ENCODE results near the gene FN1. TPM values are rescaled to one million over a fixed set of nuclear protein-coding genes. Genes with fewer than 3 reads are reported as not detected.

FN1 gene
- total RNA-seq, 4 donors from 2014 or later = 272 to 709 (median 375) TPM

- Histone ChIP-seq H3K4me1 (peaks cover 0 to under 1% (median 0%) of the 10 kb centered on the region in 4 donors), H3K36me3 (peaks cover 0 to 86% (median 4%) of the 10 kb centered on the region in 3 donors), H3K4me3 (no peak overlapping the region), H3K9me3 (no peaks in the 10 kb centered on the region), H3K27ac (no peak overlapping the region), H3K27me3 (no peaks in the 10 kb centered on the region)
- no peak for DNase-seq (ENCODE audit: low spot score in 2 of 2)
- no peak for TF ChIP-seq CTCF (IDR thresholded peaks at IDR 0.05)
- TF ChIP-seq POLR2A (IDR thresholded peaks at IDR 0.05) = no peak
- TF ChIP-seq EP300 (IDR thresholded peaks at IDR 0.05) = no peak
- WGBS, 2 donors = 86 to 89% methylated on average over 11 of the region's 11 CpGs
These were observed 10.7 kb downstream of the FN1 start for GRCh38 chr2:215425021-215425782.

DNA sequence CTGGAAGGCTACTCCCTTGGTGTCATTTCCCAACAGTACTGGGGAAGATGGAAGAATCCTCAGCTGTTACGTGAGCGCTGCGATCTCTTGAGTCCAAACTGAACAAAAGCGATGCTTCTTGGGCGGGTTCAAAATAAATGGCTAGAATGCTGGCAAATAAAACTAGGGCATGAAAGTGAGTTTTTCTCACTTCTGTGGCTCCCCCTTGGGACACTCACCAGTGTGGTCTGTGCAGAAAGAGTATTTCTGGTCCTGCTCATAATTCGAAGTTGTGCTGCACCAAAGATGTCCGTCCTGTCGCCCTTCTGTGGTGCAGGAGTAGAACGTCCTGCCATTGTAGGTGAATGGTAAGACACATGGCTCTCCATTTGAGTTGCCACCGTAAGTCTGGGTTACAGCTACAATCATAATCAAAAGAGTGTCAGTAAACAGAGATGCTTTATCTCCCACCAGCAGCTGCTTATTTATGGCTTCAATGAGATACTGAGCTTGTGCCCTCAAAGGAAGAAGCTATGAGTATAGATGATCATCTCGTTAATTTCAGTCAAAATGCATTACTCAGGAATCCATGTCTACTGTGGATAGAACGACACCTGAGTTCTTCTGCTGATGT is 11.8 kb downstream of the FN1 start:
- peaks cover 0 to 95% (median 4%) of the 10 kb centered on the region in 3 donors for H3K36me3 ChIP-seq
- no peak for DNase-seq (ENCODE audit: low spot score in 2 of 2)
- H3K27me3 ChIP-seq = no peaks in the 10 kb centered on the region
- H3K9me3 ChIP-seq = no peaks in the 10 kb centered on the region
- no peak overlapping the region for H3K4me3 ChIP-seq
- no peak overlapping the region for H3K27ac ChIP-seq
- WGBS, 2 donors = 87 to 93% methylated on average over 12 of the region's 12 CpGs
- TF ChIP-seq EP300 (IDR thresholded peaks at IDR 0.05) = no peak
- no peak for TF ChIP-seq POLR2A (IDR thresholded peaks at IDR 0.05)
- TF ChIP-seq CTCF (IDR thresholded peaks at IDR 0.05) = no peak
- no peaks in the 10 kb centered on the region for H3K4me1 ChIP-seq

GRCh38 chr2:215423234-215423633 is 12.6 kb downstream of the FN1 start:
- WGBS, 2 donors = 44 to 52% methylated on average over 3 of the region's 3 CpGs
- TF ChIP-seq CTCF (IDR thresholded peaks at IDR 0.05) (no peak), EP300 (IDR thresholded peaks at IDR 0.05) (no peak), POLR2A (IDR thresholded peaks at IDR 0.05) (no peak)
- no peak for DNase-seq (ENCODE audit: low spot score in 2 of 2)
- peaks cover 0 to 95% (median 4%) of the 10 kb centered on the region in 3 donors for H3K36me3 ChIP-seq
- H3K27me3 ChIP-seq = no peaks in the 10 kb centered on the region
- H3K27ac ChIP-seq = no peak overlapping the region
- H3K9me3 ChIP-seq = no peaks in the 10 kb centered on the region
- no peak overlapping the region for H3K4me3 ChIP-seq
- no peaks in the 10 kb centered on the region for H3K4me1 ChIP-seq

GRCh38 chr2:215422676-215423075 is 13.2 kb downstream of the FN1 start:
- peaks cover 0 to 93% (median 0%) of the 10 kb centered on the region in 3 donors for H3K36me3 ChIP-seq
- H3K27ac ChIP-seq = no peak overlapping the region
- no peaks in the 10 kb centered on the region for H3K9me3 ChIP-seq
- H3K4me3 ChIP-seq = no peak overlapping the region
- WGBS, 2 donors = 94 to 96% methylated on average over 4 of the region's 4 CpGs
- TF ChIP-seq EP300 (IDR thresholded peaks at IDR 0.05) (no peak), CTCF (IDR thresholded peaks at IDR 0.05) (no peak), POLR2A (IDR thresholded peaks at IDR 0.05) (no peak)
- H3K27me3 ChIP-seq = no peaks in the 10 kb centered on the region
- DNase-seq (ENCODE audit: low spot score in 2 of 2) = no peak
- no peaks in the 10 kb centered on the region for H3K4me1 ChIP-seq

GRCh38 chr2:215421859-215422461 is 13.9 kb downstream of the FN1 start:
- DNase-seq (ENCODE audit: low spot score in 2 of 2) = no peak

More at GRCh38 chr2:215421859-215422461, 13.9 kb downstream of the FN1 start:
- 79 to 80% methylated on average over 10 of the region's 10 CpGs for WGBS, 2 donors
- H3K9me3 ChIP-seq = no peaks in the 10 kb centered on the region
- H3K4me1 ChIP-seq = no peaks in the 10 kb centered on the region
- TF ChIP-seq POLR2A (IDR thresholded peaks at IDR 0.05) (no peak), EP300 (IDR thresholded peaks at IDR 0.05) (no peak), CTCF (IDR thresholded peaks at IDR 0.05) (no peak)
- H3K4me3 ChIP-seq = no peak overlapping the region
- peaks cover 0 to 90% (median 0%) of the 10 kb centered on the region in 3 donors for H3K36me3 ChIP-seq
- no peak overlapping the region for H3K27ac ChIP-seq
- H3K27me3 ChIP-seq = no peaks in the 10 kb centered on the region
